ENCODE data around the gene MUC6. TPM values are rescaled to one million over a fixed set of nuclear protein-coding genes. Genes with fewer than 3 reads are reported as not detected.

The MUC6 gene
- polyA plus RNA-seq, 1 of the 3 experiments (the other 2 are of a cell fraction) = not detected

- H3K4me2 ChIP-seq = no peak overlapping the region
- peaks cover 0 to 22% of the 10 kb centered on the region in 2 experiments; a peak in 1 of 4 replicates for H3K4me1 ChIP-seq (ENCODE audit: control insufficient read depth in 1 of 2, insufficient read depth in 2 of 2, low read depth in 1 of 2, low read length in 1 of 2)
- no peaks in the 10 kb centered on the region for H3K36me3 ChIP-seq (replicated peaks in 1 of 2; ENCODE audit: control insufficient read depth in 1 of 2, insufficient read depth in 2 of 2, low read length in 1 of 2)
- no peak overlapping the region for H3K4me3 ChIP-seq (ENCODE audit: low read depth in 2 of 2, low read length in 1 of 2)
- H3K27ac ChIP-seq (ENCODE audit: low read depth in 2 of 2, low read length in 1 of 2) = no peak overlapping the region; a peak in 1 of 4 replicates
- no peak overlapping the region for H3K9ac ChIP-seq
- ChIA-PET CTCF (interaction anchor here (0.5 to 3.4 kb wide), 7 partner anchors 19 to 207 kb away, joined by 3 to 28 read pairs (median 4); partner anchors contain the start of gene MUC2), POLR2A (interaction anchor here (1.2 kb wide), 1 partner anchor 212 kb away, joined by 5 read pairs; the partner anchor contains the start of gene TSPAN4)
- H3K9me2 ChIP-seq = no peaks in the 10 kb centered on the region
- no peaks in the 10 kb centered on the region for H4K20me1 ChIP-seq (ENCODE audit: insufficient read depth)
- H3K27me3 ChIP-seq (ENCODE audit: insufficient read depth) = no peaks in the 10 kb centered on the region
- no peak overlapping the region for H2AFZ ChIP-seq (ENCODE audit: low read depth)
- H3K79me2 ChIP-seq (ENCODE audit: insufficient read depth) = no peaks in the 10 kb centered on the region
- no peak for TF ChIP-seq RXRA (IDR thresholded peaks at IDR 0.05; ENCODE audit: borderline replicate concordance, low read depth)
- no peak for TF ChIP-seq CTCF (IDR thresholded peaks at IDR 0.05)
- TF ChIP-seq YY1 (IDR thresholded peaks at IDR 0.05; ENCODE audit: low read depth) = no peak
- no peak for TF ChIP-seq MXI1 (IDR thresholded peaks at IDR 0.05; ENCODE audit: low read depth, low read length)
- TF ChIP-seq TEAD4 (IDR thresholded peaks at IDR 0.05; ENCODE audit: borderline replicate concordance, insufficient read depth) = no peak
- TF ChIP-seq REST (IDR thresholded peaks at IDR 0.05; ENCODE audit: low read depth, low read length) = no peak
- TF ChIP-seq TAF1 (IDR thresholded peaks at IDR 0.05; ENCODE audit: borderline replicate concordance, low read depth, low read length) = no peak
- TF ChIP-seq, protein P1, sequence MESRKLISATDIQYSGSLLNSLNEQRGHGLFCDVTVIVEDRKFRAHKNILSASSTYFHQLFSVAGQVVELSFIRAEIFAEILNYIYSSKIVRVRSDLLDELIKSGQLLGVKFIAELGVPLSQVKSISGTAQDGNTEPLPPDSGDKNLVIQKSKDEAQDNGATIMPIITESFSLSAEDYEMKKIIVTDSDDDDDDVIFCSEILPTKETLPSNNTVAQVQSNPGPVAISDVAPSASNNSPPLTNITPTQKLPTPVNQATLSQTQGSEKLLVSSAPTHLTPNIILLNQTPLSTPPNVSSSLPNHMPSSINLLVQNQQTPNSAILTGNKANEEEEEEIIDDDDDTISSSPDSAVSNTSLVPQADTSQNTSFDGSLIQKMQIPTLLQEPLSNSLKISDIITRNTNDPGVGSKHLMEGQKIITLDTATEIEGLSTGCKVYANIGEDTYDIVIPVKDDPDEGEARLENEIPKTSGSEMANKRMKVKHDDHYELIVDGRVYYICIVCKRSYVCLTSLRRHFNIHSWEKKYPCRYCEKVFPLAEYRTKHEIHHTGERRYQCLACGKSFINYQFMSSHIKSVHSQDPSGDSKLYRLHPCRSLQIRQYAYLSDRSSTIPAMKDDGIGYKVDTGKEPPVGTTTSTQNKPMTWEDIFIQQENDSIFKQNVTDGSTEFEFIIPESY (IDR thresholded peaks at IDR 0.05; ENCODE audit: borderline replicate concordance, low read depth) = no peak
- no peak for TF ChIP-seq GATA2 (CRISPR knock-in tag; IDR thresholded peaks at IDR 0.05)
- TF ChIP-seq FOXM1 (IDR thresholded peaks at IDR 0.05; ENCODE audit: low read depth) = no peak
- TF ChIP-seq CHD2 (IDR thresholded peaks at IDR 0.05; ENCODE audit: low read length, partially characterized antibody) = no peak
- TF ChIP-seq JUND (IDR thresholded peaks at IDR 0.05) = no peak
- no peak for TF ChIP-seq MEF2A (IDR thresholded peaks at IDR 0.05; ENCODE audit: borderline replicate concordance, low read depth)
- TF ChIP-seq ELF1 (IDR thresholded peaks at IDR 0.05) = no peak
- TF ChIP-seq RAD21 (IDR thresholded peaks at IDR 0.05; ENCODE audit: low read length) = no peak
- TF ChIP-seq EP300 (IDR thresholded peaks at IDR 0.05; ENCODE audit: borderline replicate concordance in 1 of 2, low read depth in 1 of 2, low read length in 1 of 2) = no peak
- no peak for TF ChIP-seq SIN3A (IDR thresholded peaks at IDR 0.05; ENCODE audit: borderline replicate concordance, low read depth, low read length)
- TF ChIP-seq, protein P2, sequence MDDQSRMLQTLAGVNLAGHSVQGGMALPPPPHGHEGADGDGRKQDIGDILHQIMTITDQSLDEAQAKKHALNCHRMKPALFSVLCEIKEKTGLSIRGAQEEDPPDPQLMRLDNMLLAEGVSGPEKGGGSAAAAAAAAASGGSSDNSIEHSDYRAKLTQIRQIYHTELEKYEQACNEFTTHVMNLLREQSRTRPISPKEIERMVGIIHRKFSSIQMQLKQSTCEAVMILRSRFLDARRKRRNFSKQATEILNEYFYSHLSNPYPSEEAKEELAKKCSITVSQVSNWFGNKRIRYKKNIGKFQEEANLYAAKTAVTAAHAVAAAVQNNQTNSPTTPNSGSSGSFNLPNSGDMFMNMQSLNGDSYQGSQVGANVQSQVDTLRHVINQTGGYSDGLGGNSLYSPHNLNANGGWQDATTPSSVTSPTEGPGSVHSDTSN (IDR thresholded peaks at IDR 0.05) = no peak
- TF ChIP-seq, protein P3, sequence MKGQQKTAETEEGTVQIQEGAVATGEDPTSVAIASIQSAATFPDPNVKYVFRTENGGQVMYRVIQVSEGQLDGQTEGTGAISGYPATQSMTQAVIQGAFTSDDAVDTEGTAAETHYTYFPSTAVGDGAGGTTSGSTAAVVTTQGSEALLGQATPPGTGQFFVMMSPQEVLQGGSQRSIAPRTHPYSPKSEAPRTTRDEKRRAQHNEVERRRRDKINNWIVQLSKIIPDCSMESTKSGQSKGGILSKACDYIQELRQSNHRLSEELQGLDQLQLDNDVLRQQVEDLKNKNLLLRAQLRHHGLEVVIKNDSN (IDR thresholded peaks at IDR 0.05; ENCODE audit: borderline replicate concordance, low read depth) = no peak
- TF ChIP-seq FOSL2 (IDR thresholded peaks at IDR 0.05; ENCODE audit: borderline replicate concordance, low read depth) = no peak
- no peaks in the 10 kb centered on the region for H3K9me3 ChIP-seq
- no peak for DNase-seq
- 76% methylated on average over 17 of the region's 17 CpGs for WGBS (ENCODE audit: low lambda C conversion rate)
- H3F3A ChIP-seq (replicated peaks; ENCODE audit: insufficient read depth) = no peaks in the 10 kb centered on the region
Observed at GRCh38 chr11:1055109-1055703, 18.7 kb upstream of the MUC6 start.

Data from SK-N-SH (cell line).